Central memory CD8-positive, alpha-beta T cell (primary cell): ENCODE data around the gene WDSUB1.

ENCODE experiments used
- ATAC-seq: fragments of 150-1000 bp; cut with Tn5 transposase; replicated peaks from 2 replicates; pipeline ENCODE4 v1.10.0; 2022; ENCODE audit warnings: mild to moderate bottlenecking, moderate FRiP score, moderate number of reproducible peaks; ENCODE audit not compliant: poor library complexity, severe bottlenecking; ENCODE audit errors: extremely low read depth
- DNase-seq, 2 donors: peaks; one replicate each; pipeline ENCODE4 v3.0.0; 2021; ENCODE audit warnings: low spot score in 2 of 2
- H3K27ac Mint-ChIP-seq: one replicate; pipeline ENCODE4 v1.8.0; 2022; ENCODE audit warnings: low read depth, mild to moderate bottlenecking, moderate library complexity, mixed read lengths
- H3K27me3 Mint-ChIP-seq: one replicate; pipeline ENCODE4 v1.8.0; 2022; ENCODE audit warnings: mixed read lengths
- H3K36me3 Mint-ChIP-seq: one replicate; pipeline ENCODE4 v1.8.0; 2022; ENCODE audit warnings: mild to moderate bottlenecking, moderate library complexity, mixed read lengths; ENCODE audit not compliant: insufficient read depth
- H3K4me1 Mint-ChIP-seq: one replicate; pipeline ENCODE4 v1.8.0; 2022; ENCODE audit warnings: mixed read lengths
- H3K4me3 Mint-ChIP-seq: one replicate; pipeline ENCODE4 v1.8.0; 2022; ENCODE audit warnings: mild to moderate bottlenecking, moderate library complexity, mixed read lengths
- H3K9me3 Mint-ChIP-seq: one replicate; pipeline ENCODE4 v1.8.0; 2022; ENCODE audit warnings: mixed read lengths

The WDSUB1 gene

GRCh38 chr2:159256159-159256558, 30.3 kb downstream of the WDSUB1 start:
- peaks cover 20% of the 10 kb centered on the region for H3K36me3 Mint-ChIP-seq
- ATAC-seq = no peak
- DNase-seq = no peak
- no peaks in the 10 kb centered on the region for H3K4me1 Mint-ChIP-seq
- H3K4me3 Mint-ChIP-seq = no peak overlapping the region
- H3K27me3 Mint-ChIP-seq = no peaks in the 10 kb centered on the region
- no peaks in the 10 kb centered on the region for H3K9me3 Mint-ChIP-seq
- no peak overlapping the region for H3K27ac Mint-ChIP-seq

DNA sequence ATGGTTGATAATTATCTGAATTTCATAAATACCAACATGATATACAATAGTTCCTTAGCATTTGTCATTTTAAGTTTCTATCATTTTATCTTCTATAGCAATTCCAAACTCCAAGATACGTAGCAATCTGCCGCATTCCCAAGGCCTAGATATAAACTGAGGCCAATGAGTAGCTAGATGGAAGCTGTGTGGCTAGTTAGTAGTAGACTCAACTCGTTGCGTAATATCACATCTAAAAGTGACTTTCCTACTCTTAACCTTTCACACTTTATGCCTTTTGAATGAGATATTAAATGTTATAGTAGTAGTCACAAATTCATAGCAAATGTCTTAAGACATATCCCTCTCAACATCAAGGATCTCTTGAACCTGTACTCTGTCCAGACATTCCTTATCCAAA, 33.6 kb downstream of the WDSUB1 start:
- no peaks in the 10 kb centered on the region for H3K27me3 Mint-ChIP-seq

DNA sequence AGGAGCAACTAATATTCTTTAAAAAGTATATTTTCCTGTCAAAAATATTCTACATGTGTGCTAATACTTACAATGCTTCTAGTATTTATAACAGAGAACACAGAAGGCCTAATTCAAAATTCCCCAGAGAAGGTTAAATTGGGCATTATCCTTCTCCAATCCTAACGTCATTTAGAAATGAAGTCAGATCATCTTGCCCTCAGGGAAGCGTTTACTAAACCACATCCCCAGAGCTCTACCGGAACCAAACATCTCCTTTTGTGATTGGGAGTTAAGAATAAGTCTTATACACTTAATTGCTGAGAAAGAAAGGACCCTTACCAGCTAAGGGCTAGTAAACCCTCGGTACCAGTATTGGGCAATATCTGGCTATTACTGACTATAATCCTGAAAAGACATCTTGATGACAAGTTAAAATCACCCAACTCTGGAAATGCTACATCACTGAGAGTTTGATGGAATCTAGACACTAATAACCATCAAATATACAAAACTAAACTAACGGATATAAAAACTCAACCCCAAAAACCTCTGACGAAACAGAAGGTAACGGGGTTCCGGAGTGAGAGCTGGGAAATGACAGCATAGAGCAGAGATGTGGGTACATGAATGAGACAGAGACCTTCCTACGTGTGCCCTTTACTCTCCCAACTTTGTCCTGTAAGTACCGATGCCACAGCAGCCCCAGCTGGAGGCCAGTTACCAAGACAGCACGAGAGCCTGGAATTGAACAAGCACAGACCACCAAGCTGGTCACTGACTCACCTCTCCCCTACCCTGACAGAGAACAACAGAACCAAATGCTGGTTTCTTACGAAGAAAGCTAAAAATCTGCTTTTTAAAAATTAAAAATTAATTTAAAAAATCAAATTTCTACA, 35.0 kb downstream of the WDSUB1 start:
- Mint-ChIP-seq H3K27me3 (no peaks in the 10 kb centered on the region), H3K4me3 (no peak overlapping the region), H3K9me3 (no peaks in the 10 kb centered on the region), H3K36me3 (peaks cover 25% of the 10 kb centered on the region), H3K27ac (no peak overlapping the region), H3K4me1 (no peaks in the 10 kb centered on the region)
- no peak for ATAC-seq
- no peak for DNase-seq

More for the DNA sequence above, 33.6 kb downstream of the WDSUB1 start:
- ATAC-seq (no peak), DNase-seq (no peak)
- Mint-ChIP-seq H3K4me1 (no peaks in the 10 kb centered on the region), H3K27ac (no peak overlapping the region), H3K9me3 (no peaks in the 10 kb centered on the region), H3K4me3 (no peak overlapping the region), H3K36me3 (peaks cover 21% of the 10 kb centered on the region)

- DNase-seq = no peak
- no peaks in the 10 kb centered on the region for H3K27me3 Mint-ChIP-seq
- H3K27ac Mint-ChIP-seq = no peak overlapping the region
- H3K36me3 Mint-ChIP-seq = peaks cover 24% of the 10 kb centered on the region
- ATAC-seq = no peak
- H3K4me3 Mint-ChIP-seq = no peak overlapping the region
- H3K4me1 Mint-ChIP-seq = no peaks in the 10 kb centered on the region
- no peaks in the 10 kb centered on the region for H3K9me3 Mint-ChIP-seq
Observed at GRCh38 chr2:159249990-159250715, 36.4 kb downstream of the WDSUB1 start.

GRCh38 chr2:159246325-159246988, 40.0 kb downstream of the WDSUB1 start:
- ATAC-seq = no peak
- H3K4me1 Mint-ChIP-seq = peaks cover 10% of the 10 kb centered on the region
- no peaks in the 10 kb centered on the region for H3K27me3 Mint-ChIP-seq
- no peak overlapping the region for H3K4me3 Mint-ChIP-seq
- H3K27ac Mint-ChIP-seq = no peak overlapping the region
- peaks cover 24% of the 10 kb centered on the region for H3K36me3 Mint-ChIP-seq
- no peak for DNase-seq
- no peaks in the 10 kb centered on the region for H3K9me3 Mint-ChIP-seq

DNA sequence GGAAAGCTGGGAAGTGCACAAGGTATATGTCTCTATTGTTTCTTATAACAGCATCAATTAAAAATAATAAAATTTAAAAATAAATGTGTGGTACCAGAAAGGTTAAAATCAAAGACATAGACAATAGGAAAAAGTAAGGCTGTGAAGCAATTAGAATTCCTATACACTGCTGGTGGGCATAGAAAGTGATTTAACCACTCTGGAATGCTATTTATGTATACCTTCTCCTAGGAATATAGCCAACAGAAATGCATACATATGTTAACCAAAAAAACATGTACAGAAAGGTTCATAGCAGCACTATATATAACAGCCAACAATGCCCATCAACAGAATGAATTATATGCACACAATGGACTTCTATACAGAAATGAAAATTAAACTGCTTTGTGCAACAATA, 43.0 kb downstream of the WDSUB1 start:
- DNase-seq (no peak), ATAC-seq (no peak)
- peaks cover 10% of the 10 kb centered on the region for H3K4me1 Mint-ChIP-seq
- H3K27ac Mint-ChIP-seq = no peak overlapping the region
- H3K27me3 Mint-ChIP-seq = no peaks in the 10 kb centered on the region
- H3K4me3 Mint-ChIP-seq = no peak overlapping the region
- H3K36me3 Mint-ChIP-seq = peaks cover 25% of the 10 kb centered on the region
- no peaks in the 10 kb centered on the region for H3K9me3 Mint-ChIP-seq

- Mint-ChIP-seq H3K27me3 (no peaks in the 10 kb centered on the region), H3K36me3 (peaks cover 12% of the 10 kb centered on the region), H3K27ac (no peak overlapping the region), H3K9me3 (no peaks in the 10 kb centered on the region), H3K4me1 (no peaks in the 10 kb centered on the region), H3K4me3 (no peak overlapping the region)
- ATAC-seq (no peak), DNase-seq (no peak)
Observed at GRCh38 chr2:159234868-159235267, 51.6 kb downstream of the WDSUB1 start.

- ATAC-seq = no peak
- DNase-seq = no peak
- H3K27me3 Mint-ChIP-seq = no peaks in the 10 kb centered on the region
- peaks cover 12% of the 10 kb centered on the region for H3K4me1 Mint-ChIP-seq
- no peak overlapping the region for H3K4me3 Mint-ChIP-seq
- no peak overlapping the region for H3K27ac Mint-ChIP-seq
- no peaks in the 10 kb centered on the region for H3K9me3 Mint-ChIP-seq
- peaks cover 6% of the 10 kb centered on the region for H3K36me3 Mint-ChIP-seq
Observed at GRCh38 chr2:159232456-159233170, 53.9 kb downstream of the WDSUB1 start.

- Mint-ChIP-seq H3K36me3 (peaks cover 6% of the 10 kb centered on the region), H3K27me3 (no peaks in the 10 kb centered on the region), H3K4me3 (no peak overlapping the region), H3K4me1 (peaks cover 29% of the 10 kb centered on the region), H3K27ac (no peak overlapping the region), H3K9me3 (no peaks in the 10 kb centered on the region)
- ATAC-seq = no peak
- DNase-seq = no peak
Observed at GRCh38 chr2:159230145-159230877, 56.2 kb downstream of the WDSUB1 start.

GRCh38 chr2:159229476-159230144, 56.9 kb downstream of the WDSUB1 start:
- DNase-seq = no peak
- no peak for ATAC-seq
- Mint-ChIP-seq H3K4me1 (peaks cover 35% of the 10 kb centered on the region), H3K27ac (no peak overlapping the region), H3K4me3 (no peak overlapping the region), H3K27me3 (no peaks in the 10 kb centered on the region), H3K36me3 (peaks cover 2% of the 10 kb centered on the region), H3K9me3 (no peaks in the 10 kb centered on the region)

- Mint-ChIP-seq H3K27me3 (no peaks in the 10 kb centered on the region), H3K9me3 (no peaks in the 10 kb centered on the region), H3K36me3 (peaks cover 2% of the 10 kb centered on the region), H3K27ac (peak overlapping the region; percentile 13), H3K4me3 (no peak overlapping the region), H3K4me1 (peaks cover 49% of the 10 kb centered on the region)
- no peak for DNase-seq
- ATAC-seq = no peak
Observed at GRCh38 chr2:159228081-159228581, 58.4 kb downstream of the WDSUB1 start.
